HEK293 (cell line): Measurements from ENCODE around the gene ENAM.
"Not testable (repeated sequence)": the region's sequence is repeated elsewhere in the genome, so short reads cannot be mapped to it uniquely, and the experiment has no call there.

Experiments
- CTCF ChIA-PET: fragments of 350-600 bp; formaldehyde crosslinking; extraction: SDS; loops from one replicate; lab custom pipeline; 2021; ENCODE audit warnings: antibody characterized with exemption; lab: Yijun Ruan, JAX
- POLR2A ChIA-PET: fragments of 300-600 bp; formaldehyde crosslinking; extraction: SDS; loops from one replicate; lab custom pipeline; 2020; ENCODE audit warnings: antibody characterized with exemption, inconsistent platforms; lab: Yijun Ruan, JAX
- H3K27ac ChIP-seq: fragments of 200-500 bp; sonication (Bioruptor generic); 2 replicates; pipeline ENCODE4 v1.5.1; 2014; ENCODE audit warnings: low read depth, low read length, control low read depth, inconsistent platforms; ENCODE audit errors: extremely low read depth
- H3K36me3 ChIP-seq, 2 experiments: fragments of 200-500 bp in 1 of 2; sonication (Bioruptor generic) in 1 of 2; 1 replicate in 1 of 2; 2 replicates in 1 of 2; pipeline ENCODE4 v1.5.1; 2014 to 2017; ENCODE audit warnings: inconsistent platforms in 2 of 2, low read length in 2 of 2; ENCODE audit not compliant: control insufficient read depth in 2 of 2, insufficient read depth in 1 of 2
- H3K4me1 ChIP-seq: fragments of 200-500 bp; sonication (Bioruptor generic); 2 replicates; pipeline ENCODE4 v1.5.1; 2014; ENCODE audit warnings: mild to moderate bottlenecking, low read length, inconsistent platforms; ENCODE audit not compliant: control insufficient read depth, insufficient read depth
- H3K4me3 ChIP-seq: 2 replicates; pipeline ENCODE4 v1.5.1; 2011; ENCODE audit warnings: low read depth, mild to moderate bottlenecking, control low read depth, low read length, moderate library complexity
- H3K9me3 ChIP-seq: fragments of 200-500 bp; sonication (Bioruptor generic); 2 replicates; pipeline ENCODE4 v1.5.1; 2014; ENCODE audit warnings: low read depth, low read length, inconsistent platforms; ENCODE audit not compliant: control insufficient read depth, insufficient read depth
- KLF1 ChIP-seq: fragments of 450-650 bp; formaldehyde crosslinking; IDR thresholded peaks from 2 replicates; pipeline ENCODE4 v1.5.1; 2016; ENCODE audit warnings: missing biosample characterization, missing genetic modification characterization
- SP2 ChIP-seq: fragments of 450-650 bp; formaldehyde crosslinking; IDR thresholded peaks from 2 replicates; pipeline ENCODE4 v1.5.1; 2016; ENCODE audit warnings: missing biosample characterization, missing genetic modification characterization
- ZBTB1 ChIP-seq: fragments of 450-650 bp; formaldehyde crosslinking; IDR thresholded peaks from 2 replicates; pipeline ENCODE4 v1.5.1; 2016; ENCODE audit warnings: missing biosample characterization, missing genetic modification characterization
- ZNF544 ChIP-seq: fragments of 450-650 bp; formaldehyde crosslinking; IDR thresholded peaks from 2 replicates; pipeline ENCODE4 v1.5.0; 2017; ENCODE audit warnings: missing biosample characterization, missing genetic modification characterization
- ZNF585B ChIP-seq: fragments of 450-650 bp; formaldehyde crosslinking; IDR thresholded peaks from 2 replicates; pipeline ENCODE4 v1.5.1; 2016; ENCODE audit warnings: missing biosample characterization, missing genetic modification characterization
- ZNF654 ChIP-seq: fragments of 450-650 bp; formaldehyde crosslinking; IDR thresholded peaks from 2 replicates; pipeline ENCODE4 v1.5.1; 2016; ENCODE audit warnings: low read depth, missing biosample characterization, missing genetic modification characterization
- ZNF792 ChIP-seq: fragments of 450-650 bp; formaldehyde crosslinking; IDR thresholded peaks from 2 replicates; pipeline ENCODE4 v1.5.1; 2016; ENCODE audit warnings: missing biosample characterization, missing genetic modification characterization
- TF ChIP-seq, protein P1 (sequence below): fragments of 450-650 bp; formaldehyde crosslinking; IDR thresholded peaks from 2 replicates; pipeline ENCODE4 v1.5.1; 2016; ENCODE audit warnings: missing biosample characterization, missing genetic modification characterization
- TF ChIP-seq, protein P2 (sequence below): fragments of 450-650 bp; formaldehyde crosslinking; IDR thresholded peaks from 2 replicates; pipeline ENCODE4 v1.5.1; 2016; ENCODE audit warnings: missing biosample characterization, missing genetic modification characterization

ENAM gene

DNA sequence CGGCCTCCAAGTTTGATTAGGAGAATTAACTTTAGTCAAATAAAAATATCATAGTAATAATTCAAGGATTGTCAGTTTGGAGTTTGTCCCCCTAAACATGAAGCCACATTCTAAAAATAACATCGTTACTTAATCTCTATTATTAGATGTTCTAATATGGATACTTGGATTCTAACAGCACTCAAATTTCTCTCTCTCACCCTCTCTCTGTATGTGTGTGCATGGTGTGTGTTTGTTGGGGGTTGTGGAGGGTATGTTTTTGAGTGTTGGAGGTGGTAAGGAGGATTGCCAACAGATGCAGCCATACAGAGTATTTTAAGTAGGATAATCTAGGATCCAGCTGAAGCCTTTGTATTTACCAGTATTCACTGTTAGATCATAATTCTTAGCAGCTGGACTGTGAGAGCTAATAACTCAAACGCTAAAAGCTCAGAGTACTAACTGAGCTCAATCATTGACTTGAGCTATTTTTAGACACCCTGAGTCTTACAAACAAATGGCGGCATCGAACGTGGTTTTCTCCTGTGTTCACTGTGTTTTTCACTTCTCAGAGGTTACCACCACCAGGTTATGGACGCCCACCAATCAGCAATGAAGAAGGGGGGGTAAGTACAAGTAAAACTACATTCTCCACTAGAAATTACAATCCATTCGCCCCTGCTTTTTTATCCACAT lies 8.8 kb downstream of the ENAM start:
- Histone ChIP-seq H3K36me3 (no peaks in the 10 kb centered on the region), H3K9me3 (no peaks in the 10 kb centered on the region), H3K4me3 (no peak overlapping the region)
- TF ChIP-seq KLF1 (tag by site-specific recombination) (no peak), ZNF544 (tag by site-specific recombination) (no peak), SP2 (tag by site-specific recombination) (no peak)
- TF ChIP-seq, protein P1, sequence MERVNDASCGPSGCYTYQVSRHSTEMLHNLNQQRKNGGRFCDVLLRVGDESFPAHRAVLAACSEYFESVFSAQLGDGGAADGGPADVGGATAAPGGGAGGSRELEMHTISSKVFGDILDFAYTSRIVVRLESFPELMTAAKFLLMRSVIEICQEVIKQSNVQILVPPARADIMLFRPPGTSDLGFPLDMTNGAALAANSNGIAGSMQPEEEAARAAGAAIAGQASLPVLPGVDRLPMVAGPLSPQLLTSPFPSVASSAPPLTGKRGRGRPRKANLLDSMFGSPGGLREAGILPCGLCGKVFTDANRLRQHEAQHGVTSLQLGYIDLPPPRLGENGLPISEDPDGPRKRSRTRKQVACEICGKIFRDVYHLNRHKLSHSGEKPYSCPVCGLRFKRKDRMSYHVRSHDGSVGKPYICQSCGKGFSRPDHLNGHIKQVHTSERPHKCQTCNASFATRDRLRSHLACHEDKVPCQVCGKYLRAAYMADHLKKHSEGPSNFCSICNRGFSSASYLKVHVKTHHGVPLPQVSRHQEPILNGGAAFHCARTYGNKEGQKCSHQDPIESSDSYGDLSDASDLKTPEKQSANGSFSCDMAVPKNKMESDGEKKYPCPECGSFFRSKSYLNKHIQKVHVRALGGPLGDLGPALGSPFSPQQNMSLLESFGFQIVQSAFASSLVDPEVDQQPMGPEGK (tag by site-specific recombination), result no peak
- TF ChIP-seq, all 188 proteins: peak for 0
- POLR2A ChIA-PET, result no interaction called here
- CTCF ChIA-PET, result no interaction called here
- Histone ChIP-seq H3K4me1 (no peaks in the 10 kb centered on the region), H3K27ac (no peak overlapping the region)

DNA sequence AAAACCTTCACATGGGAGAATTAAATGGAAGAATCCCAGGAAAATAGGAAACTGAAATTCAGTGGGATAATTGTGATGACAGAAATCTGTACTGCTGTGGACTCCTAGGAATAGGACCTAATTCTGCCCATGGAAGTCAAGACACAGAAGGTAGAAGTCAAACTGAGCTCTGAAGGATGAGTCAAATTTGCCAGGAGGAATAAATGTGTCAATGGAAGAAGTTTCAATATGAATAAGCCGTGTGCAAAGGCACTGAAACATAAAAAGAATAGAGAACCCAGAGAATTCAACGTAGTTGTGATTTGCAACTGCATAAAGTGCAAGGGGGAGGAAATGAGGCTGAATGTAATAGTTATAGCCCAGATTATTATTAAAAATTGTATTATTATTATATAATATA lies 11.6 kb downstream of the ENAM start:
- ChIA-PET POLR2A (no interaction called here), CTCF (no interaction called here)
- Histone ChIP-seq H3K9me3 (no peaks in the 10 kb centered on the region), H3K27ac (no peak overlapping the region), H3K4me3 (no peak overlapping the region), H3K4me1 (no peaks in the 10 kb centered on the region), H3K36me3 (no peaks in the 10 kb centered on the region)
- TF ChIP-seq ZNF585B (tag by site-specific recombination) (no peak), ZBTB1 (tag by site-specific recombination) (no peak)
- TF ChIP-seq, protein P1 (tag by site-specific recombination), result no peak
- TF ChIP-seq, protein P2, sequence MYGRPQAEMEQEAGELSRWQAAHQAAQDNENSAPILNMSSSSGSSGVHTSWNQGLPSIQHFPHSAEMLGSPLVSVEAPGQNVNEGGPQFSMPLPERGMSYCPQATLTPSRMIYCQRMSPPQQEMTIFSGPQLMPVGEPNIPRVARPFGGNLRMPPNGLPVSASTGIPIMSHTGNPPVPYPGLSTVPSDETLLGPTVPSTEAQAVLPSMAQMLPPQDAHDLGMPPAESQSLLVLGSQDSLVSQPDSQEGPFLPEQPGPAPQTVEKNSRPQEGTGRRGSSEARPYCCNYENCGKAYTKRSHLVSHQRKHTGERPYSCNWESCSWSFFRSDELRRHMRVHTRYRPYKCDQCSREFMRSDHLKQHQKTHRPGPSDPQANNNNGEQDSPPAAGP, result no peak
- TF ChIP-seq, all 188 proteins: peak for 0

DNA sequence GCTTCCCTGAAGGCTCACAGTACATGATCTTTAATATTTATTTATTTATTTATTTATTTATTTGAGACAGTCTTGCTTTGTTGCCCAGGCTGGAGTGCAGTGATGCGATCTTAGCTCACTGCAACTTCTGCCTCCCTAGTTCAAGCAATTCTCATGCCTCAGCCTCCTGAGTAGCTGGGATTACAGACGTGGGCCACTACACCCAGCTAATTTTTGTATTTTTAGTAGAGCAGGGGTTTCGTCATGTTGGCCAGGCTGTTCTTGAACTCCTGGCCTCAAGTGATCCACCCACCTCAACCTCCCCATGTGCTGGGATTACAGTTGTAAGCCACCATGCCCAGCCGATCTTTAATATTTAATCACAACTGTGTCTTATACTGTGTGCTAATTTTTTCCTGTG lies 22.2 kb downstream of the ENAM start:
- H3K27ac ChIP-seq, H3K9me3 ChIP-seq, H3K4me1 ChIP-seq, POLR2A ChIA-PET, H3K4me3 ChIP-seq, H3K36me3 ChIP-seq: not testable (repeated sequence)
- CTCF ChIA-PET, result interaction anchor here (1.1 kb wide), 1 partner anchor 535 kb away, joined by 3 read pairs; no protein-coding TSS in a partner anchor

DNA sequence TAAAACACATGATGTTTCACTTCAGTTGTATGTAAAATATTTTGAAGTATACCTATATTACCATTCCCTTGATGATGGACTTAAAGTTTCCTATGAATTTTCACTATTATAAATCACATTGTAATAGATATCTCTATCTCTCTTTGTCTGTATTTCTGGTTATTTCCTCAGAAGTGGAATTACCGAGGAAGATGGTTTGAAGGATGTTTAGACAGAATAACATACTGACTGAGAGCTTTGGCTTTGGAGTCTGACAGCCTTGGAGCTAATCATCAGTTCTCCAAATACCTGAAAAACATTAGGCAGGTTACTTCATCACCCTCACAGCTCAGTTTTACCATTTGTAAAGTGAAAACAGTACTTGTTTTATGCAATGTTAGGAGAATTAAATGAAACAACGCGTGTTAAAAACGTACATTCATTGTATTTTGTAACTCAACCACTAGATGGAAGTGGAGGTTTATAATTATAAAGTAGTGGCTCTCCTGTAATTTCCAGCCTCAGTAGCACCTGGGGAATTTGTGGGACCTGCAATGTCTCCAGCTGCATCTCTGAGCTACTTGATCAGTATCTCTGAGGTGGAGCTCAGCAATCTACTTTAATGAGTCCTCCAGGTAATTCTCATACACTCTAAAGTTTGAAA lies 23.4 kb downstream of the ENAM start:
- Histone ChIP-seq H3K36me3 (no peaks in the 10 kb centered on the region), H3K4me3 (no peak overlapping the region), H3K27ac (no peak overlapping the region), H3K4me1 (no peaks in the 10 kb centered on the region), H3K9me3 (no peaks in the 10 kb centered on the region)
- ChIA-PET POLR2A (interaction anchor here (0.6 kb wide), 1 partner anchor 369 kb away, joined by 3 read pairs; no protein-coding TSS in a partner anchor), CTCF (interaction anchor here (0.6 to 1.5 kb wide), 15 partner anchors 8 to 1061 kb away, joined by 3 to 11 read pairs (median 3); partner anchors contain the start of gene JCHAIN)
- TF ChIP-seq ZNF792 (tag by site-specific recombination) (no peak), ZNF654 (tag by site-specific recombination) (peak; percentile 69)
